NCI-H526 (cell line): Measurements from ENCODE around the gene SLC4A2.

Source experiments
- DNase-seq, 2 experiments: peaks; one replicate each; lab custom pipeline; 2025; lab: John Stamatoyannopoulos, UW

SLC4A2 gene

GRCh38 chr7:151062399-151063211 lies 3.2 kb downstream of the SLC4A2 start:
- DNase-seq = peak; percentile 90 to 98

- no peak for DNase-seq
Measured at GRCh38 chr7:151063212-151063561, 3.8 kb downstream of the SLC4A2 start.

- no peak for DNase-seq
Measured at GRCh38 chr7:151064454-151064853, 5.1 kb downstream of the SLC4A2 start.

GRCh38 chr7:151064993-151065392 lies 5.6 kb downstream of the SLC4A2 start:
- DNase-seq = no peak

GRCh38 chr7:151065516-151065915 lies 6.1 kb downstream of the SLC4A2 start:
- no peak for DNase-seq

GRCh38 chr7:151066273-151066974 lies 7.0 kb downstream of the SLC4A2 start:
- DNase-seq = no peak

- DNase-seq = no peak
Measured at GRCh38 chr7:151068069-151068773, 8.8 kb downstream of the SLC4A2 start.

- DNase-seq = no peak
Measured at GRCh38 chr7:151069841-151070573, 10.6 kb downstream of the SLC4A2 start.

GRCh38 chr7:151070574-151070960 lies 11.2 kb downstream of the SLC4A2 start:
- no peak for DNase-seq

- no peak for DNase-seq
Measured at GRCh38 chr7:151071032-151071866, 11.9 kb downstream of the SLC4A2 start.

GRCh38 chr7:151073990-151074389 lies 14.6 kb downstream of the SLC4A2 start:
- DNase-seq = no peak

GRCh38 chr7:151074817-151075661 lies 15.7 kb downstream of the SLC4A2 start:
- no peak for DNase-seq

GRCh38 chr7:151075662-151075971 lies 16.2 kb downstream of the SLC4A2 start:
- no peak for DNase-seq

- DNase-seq = no peak
Measured at GRCh38 chr7:151075978-151076426, 16.6 kb downstream of the SLC4A2 start.

GRCh38 chr7:151076863-151077704 lies 17.7 kb downstream of the SLC4A2 start:
- DNase-seq = peak in 1 of 2 experiments; percentile 68

GRCh38 chr7:151077705-151078232 lies 18.4 kb downstream of the SLC4A2 start:
- no peak for DNase-seq

- peak in 1 of 2 experiments; percentile 51 for DNase-seq
Measured at GRCh38 chr7:151078233-151079040, 19.0 kb downstream of the SLC4A2 start.

- no peak for DNase-seq
Measured at GRCh38 chr7:151079199-151079910, 20.0 kb downstream of the SLC4A2 start.
